GM12872 (cell line): Measurements from ENCODE around the gene GSG1L.

Experiments used
- TF ChIP-seq, protein P1 (sequence below): IDR thresholded peaks from 3 replicates; pipeline ENCODE4 v1.5.1; 2011; ENCODE audit warnings: low read depth, mild to moderate bottlenecking, low read length, moderate library complexity; ENCODE audit not compliant: insufficient read depth

The GSG1L gene

DNA sequence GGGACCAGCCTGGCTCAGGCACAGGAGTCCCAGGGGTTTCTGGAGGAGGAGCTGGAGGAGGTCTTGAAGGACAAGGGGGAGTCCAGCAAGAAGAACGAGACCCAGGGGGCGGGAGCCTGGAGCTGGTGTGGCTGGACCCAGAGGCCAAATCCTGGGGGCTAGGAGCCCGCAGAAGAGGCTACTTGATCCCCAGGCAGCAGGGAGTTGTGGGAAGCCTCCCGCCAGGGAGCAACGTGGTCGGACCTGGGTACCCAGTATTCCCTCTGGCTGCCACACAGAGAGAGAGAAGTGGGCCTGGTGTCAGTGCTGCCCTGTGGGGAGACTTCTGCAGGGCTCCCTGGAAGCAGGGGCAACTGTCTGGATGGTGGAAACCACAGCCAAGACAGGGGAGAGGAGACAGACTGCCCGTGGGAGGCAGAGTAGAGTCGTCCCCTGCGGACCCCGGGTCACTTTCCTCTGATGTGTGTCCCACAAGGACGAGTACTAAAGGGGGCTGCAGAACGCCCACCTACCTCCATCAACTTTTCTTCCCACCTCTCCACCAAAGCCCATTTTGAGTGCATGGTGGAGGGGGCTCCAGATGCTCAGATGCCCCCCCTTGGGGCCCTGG is 160.4 kb downstream of the GSG1L start:
- TF ChIP-seq, protein P1, sequence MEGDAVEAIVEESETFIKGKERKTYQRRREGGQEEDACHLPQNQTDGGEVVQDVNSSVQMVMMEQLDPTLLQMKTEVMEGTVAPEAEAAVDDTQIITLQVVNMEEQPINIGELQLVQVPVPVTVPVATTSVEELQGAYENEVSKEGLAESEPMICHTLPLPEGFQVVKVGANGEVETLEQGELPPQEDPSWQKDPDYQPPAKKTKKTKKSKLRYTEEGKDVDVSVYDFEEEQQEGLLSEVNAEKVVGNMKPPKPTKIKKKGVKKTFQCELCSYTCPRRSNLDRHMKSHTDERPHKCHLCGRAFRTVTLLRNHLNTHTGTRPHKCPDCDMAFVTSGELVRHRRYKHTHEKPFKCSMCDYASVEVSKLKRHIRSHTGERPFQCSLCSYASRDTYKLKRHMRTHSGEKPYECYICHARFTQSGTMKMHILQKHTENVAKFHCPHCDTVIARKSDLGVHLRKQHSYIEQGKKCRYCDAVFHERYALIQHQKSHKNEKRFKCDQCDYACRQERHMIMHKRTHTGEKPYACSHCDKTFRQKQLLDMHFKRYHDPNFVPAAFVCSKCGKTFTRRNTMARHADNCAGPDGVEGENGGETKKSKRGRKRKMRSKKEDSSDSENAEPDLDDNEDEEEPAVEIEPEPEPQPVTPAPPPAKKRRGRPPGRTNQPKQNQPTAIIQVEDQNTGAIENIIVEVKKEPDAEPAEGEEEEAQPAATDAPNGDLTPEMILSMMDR = no peak

DNA sequence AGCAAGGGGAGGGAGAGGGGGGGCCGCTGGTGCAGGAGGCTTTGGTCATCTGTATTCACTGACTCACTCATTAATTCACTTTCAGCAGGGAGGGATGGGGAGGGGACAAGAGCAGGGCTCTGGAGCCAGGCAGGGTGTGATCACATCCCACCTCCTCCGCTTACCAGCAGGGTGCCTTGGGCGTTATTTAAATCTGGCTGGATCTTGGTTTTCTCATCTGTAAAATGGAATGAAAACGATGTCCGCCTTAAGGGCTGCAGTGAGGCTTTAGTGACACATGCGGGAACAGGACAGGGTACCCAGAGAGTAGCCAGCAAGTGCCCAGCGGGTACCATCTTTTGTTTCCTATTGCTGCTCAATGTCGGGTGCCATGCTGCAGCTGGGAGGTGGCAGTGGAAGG is 161.0 kb downstream of the GSG1L start:
- TF ChIP-seq, protein P1 = no peak

DNA sequence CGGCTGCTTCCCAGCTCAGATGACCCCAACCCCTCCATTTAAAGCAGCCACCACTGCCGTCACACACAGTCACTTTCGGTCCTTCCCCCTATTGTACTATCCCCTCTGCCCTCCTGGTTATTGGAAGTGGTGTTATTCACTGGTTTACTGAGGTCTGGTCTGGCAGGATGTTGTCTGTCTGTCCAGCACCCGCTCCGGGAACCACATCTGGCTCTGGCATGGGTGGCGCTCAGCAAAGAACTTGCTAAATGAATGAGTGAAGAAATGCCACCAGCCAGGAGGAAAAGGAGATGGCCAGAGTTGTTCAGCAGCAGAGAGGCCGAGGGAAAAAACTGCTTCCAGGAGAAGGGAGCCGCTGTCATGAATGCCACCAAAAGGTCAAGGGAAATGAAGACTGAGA is 161.6 kb downstream of the GSG1L start:
- TF ChIP-seq, protein P1 = no peak

DNA sequence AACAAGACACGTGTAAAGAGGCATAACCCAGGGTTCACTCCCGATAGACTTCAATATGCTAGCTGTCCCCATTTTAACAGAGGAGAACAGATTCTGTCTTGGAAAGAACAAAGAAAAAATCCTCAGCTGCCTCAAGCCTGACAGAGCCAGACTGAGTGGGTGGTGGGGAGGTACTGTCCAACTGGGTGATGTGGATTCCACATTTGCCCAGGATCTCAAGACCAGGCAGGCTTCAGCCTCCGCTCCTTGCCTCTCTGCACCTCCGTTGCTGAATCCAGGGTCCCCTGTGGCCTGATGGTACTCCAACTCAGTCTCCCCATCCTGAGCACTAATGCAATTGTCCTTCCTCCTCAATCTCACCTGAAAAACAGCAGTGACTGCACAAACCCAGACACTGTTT is 163.8 kb downstream of the GSG1L start:
- TF ChIP-seq, protein P1 = no peak

DNA sequence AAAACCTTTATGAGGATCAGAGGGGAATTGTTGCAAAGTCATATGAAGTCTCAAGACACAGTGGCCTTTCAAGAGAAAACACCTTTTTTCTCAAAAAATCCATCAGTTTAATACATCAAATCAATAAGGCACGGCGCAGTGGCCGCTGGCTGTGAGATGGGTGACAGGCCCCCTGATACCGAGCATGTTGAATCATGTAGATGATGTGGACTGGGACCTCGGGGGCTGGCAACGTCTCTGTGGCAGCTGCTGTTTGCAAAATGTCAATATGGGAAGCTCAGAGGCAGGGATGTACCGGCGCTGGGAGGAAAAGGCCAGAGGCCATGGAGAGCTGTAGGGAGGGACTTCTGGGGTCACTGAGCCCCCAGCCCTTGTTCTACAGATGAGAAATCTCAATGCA is 169.1 kb downstream of the GSG1L start:
- TF ChIP-seq, protein P1 = no peak

DNA sequence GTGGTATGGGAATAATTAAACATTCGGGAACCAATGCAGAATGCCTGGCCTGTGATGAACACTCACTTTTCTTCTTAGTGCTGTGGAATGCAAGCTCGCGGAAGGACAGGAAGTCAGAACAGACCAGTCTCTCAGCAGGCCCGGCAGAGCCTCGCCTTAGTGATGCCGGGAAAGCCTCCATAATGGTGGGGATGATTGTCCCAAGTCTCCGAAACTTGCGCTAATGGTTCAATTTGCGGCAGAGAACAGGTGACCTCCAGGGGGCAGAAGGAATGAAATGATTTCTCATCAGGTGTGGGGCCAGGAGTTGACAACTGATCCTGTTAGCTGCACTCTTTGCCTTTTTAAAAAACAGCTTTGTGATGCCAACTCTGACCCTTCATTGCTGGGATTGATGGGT is 170.6 kb downstream of the GSG1L start:
- TF ChIP-seq, protein P1 = no peak

DNA sequence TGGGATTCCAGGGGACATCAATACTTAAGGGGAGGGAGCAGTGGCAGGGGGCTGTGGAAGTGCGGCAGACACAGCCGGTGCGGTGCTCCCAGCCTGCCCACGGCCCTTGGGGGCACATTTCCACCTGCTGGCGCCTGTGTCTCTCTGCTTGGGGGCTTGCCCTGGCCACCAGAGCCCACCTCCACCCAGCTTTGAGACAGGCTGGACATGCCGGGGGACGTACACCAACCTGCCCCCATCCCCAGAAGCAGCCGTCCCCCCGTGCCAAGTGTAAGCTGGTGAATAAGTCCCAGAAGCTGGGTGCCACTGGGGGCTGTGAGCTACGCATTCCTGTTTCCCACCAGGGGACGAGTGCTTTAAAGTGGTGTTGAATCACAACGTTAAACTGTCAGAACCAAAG is 172.6 kb downstream of the GSG1L start:
- TF ChIP-seq, protein P1 = no peak
